ENCODE measurements around the gene RXYLT1. TPM values are rescaled to one million over a fixed set of nuclear protein-coding genes. Genes with fewer than 3 reads are reported as not detected.

RXYLT1 gene
- total RNA-seq, 2 experiments from 2014 or later: 14.0 to 14.3 TPM

DNA sequence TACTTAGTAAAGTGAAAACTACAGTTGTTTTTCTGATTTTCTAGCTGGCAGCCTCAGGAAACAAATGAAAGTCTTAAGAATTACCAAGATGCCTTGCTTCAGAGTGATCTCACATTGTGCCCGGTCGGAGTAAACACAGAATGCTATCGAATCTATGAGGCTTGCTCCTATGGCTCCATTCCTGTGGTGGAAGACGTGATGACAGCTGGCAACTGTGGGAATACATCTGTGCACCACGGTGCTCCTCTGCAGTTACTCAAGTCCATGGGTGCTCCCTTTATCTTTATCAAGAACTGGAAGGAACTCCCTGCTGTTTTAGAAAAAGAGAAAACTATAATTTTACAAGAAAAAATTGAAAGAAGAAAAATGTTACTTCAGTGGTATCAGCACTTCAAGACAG is 28.9 kb downstream of the RXYLT1 start:
- ChIA-PET CTCF (no interaction called here), POLR2A (no interaction called here)
- no peak for DNase-seq
- H3K27me3 Mint-ChIP-seq: no peaks in the 10 kb centered on the region
- H3K36me3 Mint-ChIP-seq: peaks cover 5% of the 10 kb centered on the region
- no peaks in the 10 kb centered on the region for H3K9me3 Mint-ChIP-seq
- H3K4me1 Mint-ChIP-seq (ENCODE audit: low read depth): no peaks in the 10 kb centered on the region
- intact Hi-C loops (cut with micrococcal nuclease): no loop called here
- no peak overlapping the region for H3K4me3 Mint-ChIP-seq
- no peak overlapping the region for H3K27ac Mint-ChIP-seq

DNA sequence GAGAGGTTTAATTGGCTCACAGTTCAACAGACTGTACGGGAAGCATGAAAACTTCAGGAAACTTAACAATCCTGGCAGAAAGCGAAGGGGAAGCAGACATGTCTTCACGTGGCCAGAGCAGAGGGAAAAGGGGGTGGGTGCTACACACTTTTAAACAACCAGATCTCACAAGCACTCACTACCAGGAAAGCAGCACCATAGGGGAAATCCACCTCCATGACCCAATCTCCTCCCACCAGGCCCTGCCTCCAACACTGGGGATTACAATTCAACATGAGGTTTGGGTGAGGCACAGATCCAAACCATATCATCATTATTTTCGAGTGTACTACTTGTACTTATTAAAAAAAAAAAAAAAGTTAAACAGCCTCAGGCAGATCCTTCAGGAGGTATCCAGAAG is 29.9 kb downstream of the RXYLT1 start:
- Mint-ChIP-seq H3K9me3 (no peaks in the 10 kb centered on the region), H3K4me1 (ENCODE audit: low read depth) (peaks cover 5% of the 10 kb centered on the region), H3K36me3 (peaks cover 5% of the 10 kb centered on the region), H3K27ac (no peak overlapping the region), H3K27me3 (no peaks in the 10 kb centered on the region), H3K4me3 (no peak overlapping the region)
- ChIA-PET POLR2A (no interaction called here), CTCF (no interaction called here)
- intact Hi-C loops (cut with micrococcal nuclease): no loop called here
- DNase-seq: no peak

DNA sequence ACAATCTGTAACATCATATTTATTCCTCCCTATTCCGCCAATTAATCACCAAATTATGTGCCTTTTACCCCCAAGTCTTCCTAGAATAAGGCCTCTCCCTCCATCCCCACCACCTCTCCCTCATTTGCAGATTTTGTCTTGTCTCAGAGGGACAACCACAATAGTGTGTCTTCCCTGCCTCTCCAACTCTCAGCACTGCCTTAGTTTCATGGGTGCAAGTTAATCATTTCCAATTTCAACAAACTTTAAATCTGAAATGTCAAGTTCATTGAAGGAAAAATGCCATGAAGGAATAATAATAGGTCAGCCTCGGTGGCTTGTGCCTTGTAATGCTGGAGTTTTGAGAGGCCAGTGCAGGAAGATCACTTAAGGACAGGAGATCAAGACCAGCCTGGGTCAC is 31.6 kb downstream of the RXYLT1 start:
- H3K4me1 Mint-ChIP-seq (ENCODE audit: low read depth): peaks cover 11% of the 10 kb centered on the region
- peaks cover 1% of the 10 kb centered on the region for H3K36me3 Mint-ChIP-seq
- CTCF ChIA-PET: interaction anchor here (1.4 kb wide), 1 partner anchor 32 kb away, joined by 3 read pairs; no protein-coding TSS in a partner anchor

DNA sequence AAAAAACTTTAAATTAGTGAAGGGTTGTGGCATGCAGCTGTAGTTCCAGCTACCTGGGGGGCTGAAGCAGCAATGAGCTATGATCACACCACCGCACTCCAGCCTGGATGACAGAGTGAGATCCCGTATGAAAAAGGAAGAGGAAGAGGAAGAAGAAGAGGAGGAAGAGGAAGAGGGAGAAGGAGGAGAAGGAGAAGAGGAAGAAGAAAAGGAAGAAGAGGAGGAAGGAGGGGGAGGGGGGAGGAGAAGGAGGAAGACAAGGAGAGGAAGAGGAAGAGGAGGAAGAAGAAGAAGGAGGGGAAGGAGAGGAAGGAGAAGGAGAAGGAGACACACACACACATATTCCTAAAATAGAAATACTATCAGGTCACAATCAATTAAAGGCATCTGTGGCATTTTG is 32.0 kb downstream of the RXYLT1 start:
- Mint-ChIP-seq H3K4me1 (ENCODE audit: low read depth) (peaks cover 11% of the 10 kb centered on the region), H3K27me3 (peaks cover 3% of the 10 kb centered on the region), H3K4me3 (no peak overlapping the region), H3K27ac (no peak overlapping the region), H3K36me3 (peaks cover 1% of the 10 kb centered on the region), H3K9me3 (no peaks in the 10 kb centered on the region)
- no peak for DNase-seq
- POLR2A ChIA-PET: no interaction called here
- CTCF ChIA-PET: interaction anchor here (1.4 kb wide), 1 partner anchor 31 kb away, joined by 3 read pairs; no protein-coding TSS in a partner anchor
- intact Hi-C loops (cut with micrococcal nuclease): no loop called here

More for the DNA sequence above, 31.6 kb downstream of the RXYLT1 start:
- Mint-ChIP-seq H3K27me3 (peaks cover 3% of the 10 kb centered on the region), H3K4me3 (no peak overlapping the region), H3K9me3 (no peaks in the 10 kb centered on the region), H3K27ac (no peak overlapping the region)
- intact Hi-C loops (cut with micrococcal nuclease): no loop called here
- POLR2A ChIA-PET: no interaction called here
- no peak for DNase-seq

DNA sequence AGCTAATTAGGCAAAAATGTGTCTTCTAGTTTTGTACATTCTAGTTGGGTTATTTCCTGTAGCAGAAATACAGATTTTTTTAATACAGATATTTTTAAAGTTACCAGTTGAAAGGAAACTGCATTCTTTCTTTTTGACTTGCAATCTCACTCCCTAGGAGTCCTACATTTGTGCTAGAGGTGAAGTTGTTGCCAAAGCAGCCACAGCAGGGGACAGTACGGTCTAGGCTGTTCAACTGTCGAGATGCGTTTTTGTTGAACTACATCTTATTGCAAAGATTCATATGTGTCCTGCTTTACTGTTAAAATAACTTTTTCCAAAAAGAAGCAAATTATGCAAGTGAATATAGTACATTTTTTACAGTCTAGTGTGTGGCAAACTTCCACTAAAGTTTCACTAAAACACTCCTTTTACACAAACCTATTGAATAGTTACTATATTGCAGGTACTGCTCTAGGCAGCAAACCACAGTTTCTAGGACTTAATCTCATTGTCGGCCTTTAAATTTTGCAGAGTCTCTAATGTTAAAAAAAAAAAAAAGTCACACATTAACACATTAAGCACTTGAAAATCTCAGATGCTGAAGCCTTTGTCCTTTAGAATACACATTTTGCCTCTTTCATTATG is 34.5 kb downstream of the RXYLT1 start:
- POLR2A ChIA-PET: interaction anchor here (0.6 kb wide), 1 partner anchor 417 kb away, joined by 3 read pairs; no protein-coding TSS in a partner anchor
- Mint-ChIP-seq H3K4me1 (ENCODE audit: low read depth) (peaks cover 11% of the 10 kb centered on the region), H3K9me3 (peaks cover 9% of the 10 kb centered on the region), H3K27me3 (peaks cover 10% of the 10 kb centered on the region), H3K36me3 (no peaks in the 10 kb centered on the region), H3K4me3 (no peak overlapping the region), H3K27ac (no peak overlapping the region)
- intact Hi-C loops (cut with micrococcal nuclease): no loop called here
- DNase-seq: no peak
- CTCF ChIA-PET: interaction anchor here (0.6 to 1.8 kb wide), 2 partner anchors 12 to 1926 kb away, joined by 3 to 6 read pairs; no protein-coding TSS in a partner anchor

DNA sequence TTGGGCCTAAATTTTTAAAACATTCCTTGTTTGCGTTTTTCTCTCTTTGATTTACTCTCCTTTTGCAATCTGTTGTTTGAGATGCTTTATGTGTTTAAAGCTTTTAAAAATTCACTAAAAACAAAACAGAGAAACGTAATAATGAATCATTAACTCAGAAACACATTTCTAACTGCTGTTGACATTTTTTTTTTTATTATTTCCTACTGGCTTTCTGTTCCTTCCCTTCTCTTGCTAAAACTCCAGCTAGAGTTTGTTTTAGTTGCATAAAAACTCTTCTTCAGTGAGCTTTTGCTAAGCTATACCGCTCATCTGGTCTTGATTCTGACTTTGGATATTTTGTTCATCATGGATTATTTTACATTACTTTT is 35.8 kb downstream of the RXYLT1 start:
- Mint-ChIP-seq H3K9me3 (peaks cover 10% of the 10 kb centered on the region), H3K4me3 (no peak overlapping the region), H3K4me1 (ENCODE audit: low read depth) (peaks cover 11% of the 10 kb centered on the region), H3K27ac (no peak overlapping the region), H3K36me3 (no peaks in the 10 kb centered on the region), H3K27me3 (peaks cover 12% of the 10 kb centered on the region)
- ChIA-PET CTCF (interaction anchor here (1.8 kb wide), 1 partner anchor 13 kb away, joined by 6 read pairs; no protein-coding TSS in a partner anchor), POLR2A (no interaction called here)
- DNase-seq: no peak
- intact Hi-C loops (cut with micrococcal nuclease): no loop called here

DNA sequence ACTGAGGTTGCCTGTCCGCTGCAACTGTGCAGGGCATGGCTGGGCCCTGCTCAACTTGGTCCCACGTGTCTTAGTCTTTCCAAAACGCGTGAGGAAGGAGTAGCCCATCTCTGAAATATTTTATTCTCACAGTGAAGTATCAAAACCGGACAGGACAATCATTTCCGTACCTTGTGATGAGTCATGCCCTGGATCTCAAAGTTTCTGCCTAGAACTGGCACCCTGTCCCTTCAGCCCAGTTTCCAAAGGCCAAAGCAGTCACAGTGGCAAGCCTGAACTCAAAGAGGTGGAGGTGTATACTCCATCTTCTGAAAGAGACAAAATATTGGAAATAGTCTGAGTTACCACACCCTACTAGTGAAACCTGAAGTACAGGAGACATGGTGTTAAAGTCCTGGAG is 36.3 kb downstream of the RXYLT1 start:
- Mint-ChIP-seq H3K4me1 (ENCODE audit: low read depth) (peaks cover 11% of the 10 kb centered on the region), H3K4me3 (no peak overlapping the region)
- POLR2A ChIA-PET: no interaction called here

DNA sequence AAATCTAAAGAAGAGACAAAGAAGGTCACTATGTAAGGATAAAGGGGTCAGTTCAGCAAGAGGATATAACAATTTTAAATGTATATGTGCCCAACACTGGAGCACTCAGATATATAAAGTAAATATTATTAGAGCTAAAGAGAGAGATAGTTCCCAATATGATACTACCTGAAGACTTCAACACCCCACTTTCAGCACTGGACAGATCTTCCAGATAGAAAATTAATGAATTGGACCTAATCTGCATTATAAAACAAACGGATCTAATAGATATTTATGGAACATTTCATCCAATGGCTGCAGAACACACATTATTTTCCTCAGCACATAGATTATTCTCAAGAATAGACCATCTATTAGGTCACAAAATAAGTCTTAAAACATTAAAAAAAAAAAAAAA is 40.7 kb downstream of the RXYLT1 start:
- Mint-ChIP-seq H3K27me3 (peaks cover 23% of the 10 kb centered on the region), H3K4me3 (no peak overlapping the region), H3K36me3 (no peaks in the 10 kb centered on the region), H3K27ac (no peak overlapping the region), H3K9me3 (peaks cover 10% of the 10 kb centered on the region), H3K4me1 (ENCODE audit: low read depth) (peaks cover 10% of the 10 kb centered on the region)
- ChIA-PET CTCF (no interaction called here), POLR2A (no interaction called here)
- no peak for DNase-seq
- intact Hi-C loops (cut with micrococcal nuclease): no loop called here

More for the DNA sequence above, 36.3 kb downstream of the RXYLT1 start:
- H3K36me3 Mint-ChIP-seq: no peaks in the 10 kb centered on the region
- peaks cover 12% of the 10 kb centered on the region for H3K27me3 Mint-ChIP-seq
- no peak overlapping the region for H3K27ac Mint-ChIP-seq
- intact Hi-C loops (cut with micrococcal nuclease): no loop called here
- peaks cover 10% of the 10 kb centered on the region for H3K9me3 Mint-ChIP-seq
- CTCF ChIA-PET: interaction anchor here (1.8 kb wide), 1 partner anchor 13 kb away, joined by 6 read pairs; no protein-coding TSS in a partner anchor
- no peak for DNase-seq

DNA sequence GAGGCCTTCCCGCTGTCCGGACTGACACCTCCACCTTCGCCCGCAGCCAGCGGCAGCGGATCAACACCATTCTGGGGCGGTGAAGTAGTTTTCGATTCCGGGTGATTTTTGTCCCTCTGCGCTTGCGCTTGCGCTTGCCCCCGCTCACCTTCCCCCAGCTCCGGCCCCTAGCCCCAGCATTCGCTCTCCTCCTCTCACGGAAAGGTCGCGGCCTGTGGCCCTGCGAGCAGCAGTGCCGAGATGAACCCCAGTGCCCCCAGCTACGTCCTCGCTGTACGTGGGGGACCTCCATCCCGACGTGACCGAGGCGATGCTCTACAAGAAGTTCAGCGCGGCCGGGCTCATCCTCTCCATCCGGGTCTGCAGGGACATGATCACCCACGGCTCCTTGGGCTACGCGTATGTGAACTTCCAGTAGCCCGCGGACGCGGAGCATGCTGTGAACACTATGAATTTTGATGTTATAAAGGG is 42.1 kb downstream of the RXYLT1 start:
- Mint-ChIP-seq H3K27me3 (peaks cover 20% of the 10 kb centered on the region), H3K4me1 (ENCODE audit: low read depth) (peaks cover 6% of the 10 kb centered on the region), H3K9me3 (peaks cover 10% of the 10 kb centered on the region), H3K4me3 (peak overlapping the region; percentile 51), H3K27ac (no peak overlapping the region), H3K36me3 (no peaks in the 10 kb centered on the region)
- no peak for DNase-seq
- ChIA-PET POLR2A (no interaction called here), CTCF (interaction anchor here (0.6 kb wide), 1 partner anchor 435 kb away, joined by 3 read pairs; no protein-coding TSS in a partner anchor)
- intact Hi-C loops (cut with micrococcal nuclease): no loop called here

DNA sequence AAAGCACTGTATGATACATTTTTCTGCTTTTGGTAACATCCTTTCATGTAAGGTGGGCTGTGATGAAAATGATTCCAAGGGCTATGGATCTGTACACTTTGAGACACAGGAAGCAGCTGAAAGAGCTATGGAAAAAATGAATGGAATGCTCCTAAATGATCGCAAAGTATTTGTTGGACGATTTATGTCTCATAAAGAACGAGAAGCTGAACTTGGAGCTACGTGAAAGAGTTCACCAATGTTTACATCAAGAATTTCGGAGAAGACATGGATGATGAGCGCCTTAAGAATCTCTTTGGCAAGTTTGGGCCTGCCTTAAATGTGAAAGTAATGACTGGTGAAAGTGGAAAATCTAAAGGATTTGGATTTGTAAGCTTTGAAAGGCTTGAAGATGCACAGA is 42.6 kb downstream of the RXYLT1 start:
- intact Hi-C loops (cut with micrococcal nuclease): no loop called here
- no peak overlapping the region for H3K4me3 Mint-ChIP-seq

DNA sequence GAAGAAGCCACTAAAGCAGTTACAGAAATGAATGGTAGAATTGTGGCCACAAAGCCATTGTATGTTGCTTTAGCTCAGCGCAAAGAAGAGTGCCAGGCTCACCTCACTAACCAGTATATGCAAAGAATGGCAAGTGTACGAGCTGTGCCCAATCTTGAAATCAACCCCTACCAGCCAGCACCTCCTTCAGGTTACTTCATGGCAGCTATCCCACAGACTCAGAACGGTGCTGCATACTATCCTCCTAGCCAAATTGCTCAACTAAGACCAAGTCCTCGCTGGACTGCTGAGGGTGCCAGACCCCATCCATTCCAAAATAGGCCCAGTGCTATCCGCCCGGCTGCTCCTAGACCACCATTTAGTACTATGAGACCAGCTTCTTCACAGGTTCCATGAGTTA is 43.3 kb downstream of the RXYLT1 start:
- Mint-ChIP-seq H3K9me3 (peaks cover 10% of the 10 kb centered on the region), H3K36me3 (no peaks in the 10 kb centered on the region), H3K27ac (no peak overlapping the region), H3K4me1 (ENCODE audit: low read depth) (peaks cover 6% of the 10 kb centered on the region), H3K27me3 (peaks cover 20% of the 10 kb centered on the region), H3K4me3 (no peak overlapping the region)
- no peak for DNase-seq
- ChIA-PET POLR2A (no interaction called here), CTCF (no interaction called here)
- intact Hi-C loops (cut with micrococcal nuclease): no loop called here

More for the DNA sequence above, 42.6 kb downstream of the RXYLT1 start:
- Mint-ChIP-seq H3K4me1 (ENCODE audit: low read depth) (peaks cover 6% of the 10 kb centered on the region), H3K27ac (no peak overlapping the region), H3K9me3 (peaks cover 10% of the 10 kb centered on the region), H3K27me3 (peaks cover 20% of the 10 kb centered on the region), H3K36me3 (no peaks in the 10 kb centered on the region)
- DNase-seq: no peak
- ChIA-PET POLR2A (no interaction called here), CTCF (no interaction called here)

DNA sequence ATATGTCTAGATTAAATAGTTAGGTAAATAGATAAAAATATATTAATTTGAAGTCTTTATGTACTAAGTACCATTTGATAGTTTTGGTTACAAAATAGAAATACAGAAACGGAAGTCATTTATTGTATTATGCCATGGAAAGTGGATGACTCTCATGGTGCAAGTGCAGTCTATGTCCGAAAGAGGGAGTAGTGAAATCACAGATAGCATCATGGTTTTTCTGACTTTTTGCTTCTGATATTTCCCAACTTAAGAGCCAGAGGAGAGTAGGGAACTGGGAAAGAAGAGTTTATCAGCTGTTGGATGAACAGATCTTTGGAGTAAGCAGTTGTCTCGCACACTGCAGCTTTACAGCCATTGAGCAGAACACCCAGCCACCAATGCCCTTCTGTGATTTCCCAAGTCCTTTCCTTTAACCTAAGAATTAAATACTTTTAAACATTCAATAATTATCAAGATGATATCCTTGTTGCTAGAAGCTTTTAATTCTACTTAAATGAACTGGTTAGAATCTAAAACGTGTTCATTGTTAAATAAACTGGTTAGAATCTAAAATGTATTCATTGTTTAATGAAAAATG is 46.4 kb downstream of the RXYLT1 start:
- DNase-seq: no peak
- intact Hi-C loops (cut with micrococcal nuclease): loop anchor here (5.0 kb wide), 1 partner anchor 566 kb away; the partner anchor contains the start of gene C12orf56
- Mint-ChIP-seq H3K4me3 (no peak overlapping the region), H3K36me3 (no peaks in the 10 kb centered on the region), H3K27me3 (peaks cover 13% of the 10 kb centered on the region), H3K9me3 (no peaks in the 10 kb centered on the region), H3K4me1 (ENCODE audit: low read depth) (peaks cover 6% of the 10 kb centered on the region), H3K27ac (no peak overlapping the region)
- ChIA-PET POLR2A (no interaction called here), CTCF (interaction anchor here (1.3 to 2.8 kb wide), 2 partner anchors 18 to 431 kb away, joined by 4 to 16 read pairs; partner anchors contain the start of gene SRGAP1)

Data from activated CD4-positive, alpha-beta memory T cell treated with anti-CD3 and anti-CD28 coated beads for 36 hours (primary cell).